Body of pancreas (tissue), 4 donors: ENCODE data around the gene GRIK4. TPM values are rescaled to one million over a fixed set of nuclear protein-coding genes. Genes with fewer than 3 reads are reported as not detected.

Source experiments
- ATAC-seq: fragments of 150-250 bp; one replicate; pipeline ENCODE4 v1.9.1; 2016
- DNase-seq, 4 donors: peaks; one replicate each; pipeline ENCODE4 v3.0.0-alpha.2; 2019
- H3K27ac ChIP-seq, 4 donors: fragments of 200-600 bp; sonication (generic); 1 replicate in 3 of 4; 2 replicates in 1 of 4; pipeline versions ENCODE4 v1.5.1 to v1.6.1; 2016 to 2019; ENCODE audit warnings: mild to moderate bottlenecking in 1 of 4, mixed read lengths in 1 of 4, moderate library complexity in 1 of 4
- H3K27me3 ChIP-seq, 2 donors: fragments of 200-600 bp; sonication (generic); one replicate each; pipeline ENCODE4 v1.6.0; 2016; ENCODE audit warnings: mild to moderate bottlenecking in 1 of 2
- H3K36me3 ChIP-seq, 2 donors: fragments of 200-600 bp; sonication (generic); replicated peaks in 1 of 2; 2 replicates each; pipeline ENCODE4 v1.5.1; 2016; ENCODE audit warnings: low read depth in 2 of 2; ENCODE audit not compliant: insufficient read depth in 1 of 2
- H3K4me1 ChIP-seq: fragments of 200-600 bp; sonication (generic); one replicate; pipeline ENCODE4 v1.6.0; 2016
- H3K4me3 ChIP-seq, 2 donors: fragments of 200-600 bp; sonication (generic); 1 replicate in 1 of 2; 2 replicates in 1 of 2; pipeline ENCODE4 v1.5.1; 2016 to 2019
- H3K9me3 ChIP-seq, 3 donors: fragments of 200-600 bp; sonication (generic); 1 replicate in 2 of 3; 2 replicates in 1 of 3; pipeline ENCODE4 v1.5.1; 2016
- POLR2A ChIP-seq, 3 donors: fragments of 450-650 bp; IDR thresholded peaks; one replicate each; pipeline ENCODE4 v1.6.1; 2016; ENCODE audit warnings: antibody characterized with exemption in 3 of 3, mild to moderate bottlenecking in 2 of 3
- WGBS, 2 donors: methylation state at CpG; one replicate each; pipeline ENCODE4 v1.1.5; 2017; 5-methylcytosine and 5-hydroxymethylcytosine counted together
- intact Hi-C: fragments of 100-400 bp; cut with DNase I; formaldehyde crosslinking; loops from one replicate; pipeline ENCODE4 v1.15.1; 2023
- total RNA-seq, 2 donors: library from RNA; depleted of rRNA; stranded (reverse); fragments of >200 nt; gene quantifications; one replicate each; pipeline ENCODE4 v1.1.0, GENCODE V29; 2016
- TF ChIP-seq, protein P1 (sequence below), 7 experiments: fragments of 450-650 bp in 4 of 7; fragments of 200-600 bp in 3 of 7; sonication (generic) in 3 of 7; IDR thresholded peaks; one replicate each; pipeline ENCODE4 v1.5.1; 2016 to 2019; ENCODE audit warnings: antibody characterized with exemption in 7 of 7

Gene GRIK4
- total RNA-seq, 2 donors from 2014 or later, result not detected

DNA sequence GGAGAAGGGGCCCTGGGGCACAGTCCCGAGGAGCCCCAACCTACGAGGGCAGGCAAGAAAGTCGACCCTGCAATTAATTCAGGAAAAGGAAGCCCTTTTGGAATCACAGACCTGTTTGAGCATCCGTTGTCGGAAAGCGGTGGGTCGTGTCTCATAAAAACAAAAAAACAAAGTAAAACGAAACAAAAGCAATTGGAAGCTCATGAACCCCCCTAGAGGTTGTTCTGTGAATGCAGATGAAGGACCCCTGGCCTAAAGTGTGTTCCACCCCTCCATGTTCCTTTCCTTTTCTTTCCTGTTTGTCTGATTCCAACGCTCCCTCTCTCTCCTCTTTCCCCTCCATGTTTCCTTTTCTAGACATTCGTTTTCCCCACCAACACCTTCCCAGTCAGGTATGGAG is 203.7 kb downstream of the GRIK4 start:
- Histone ChIP-seq H3K9me3 (no peaks in the 10 kb centered on the region), H3K4me3 (no peak overlapping the region), H3K4me1 (no peaks in the 10 kb centered on the region), H3K36me3 (no peaks in the 10 kb centered on the region), H3K27ac (no peak overlapping the region), H3K27me3 (no peaks in the 10 kb centered on the region)
- no peak for DNase-seq
- ATAC-seq, result no peak
- WGBS, 2 donors, result 38 to 48% methylated on average over 10 of the region's 10 CpGs
- TF ChIP-seq, protein P1, sequence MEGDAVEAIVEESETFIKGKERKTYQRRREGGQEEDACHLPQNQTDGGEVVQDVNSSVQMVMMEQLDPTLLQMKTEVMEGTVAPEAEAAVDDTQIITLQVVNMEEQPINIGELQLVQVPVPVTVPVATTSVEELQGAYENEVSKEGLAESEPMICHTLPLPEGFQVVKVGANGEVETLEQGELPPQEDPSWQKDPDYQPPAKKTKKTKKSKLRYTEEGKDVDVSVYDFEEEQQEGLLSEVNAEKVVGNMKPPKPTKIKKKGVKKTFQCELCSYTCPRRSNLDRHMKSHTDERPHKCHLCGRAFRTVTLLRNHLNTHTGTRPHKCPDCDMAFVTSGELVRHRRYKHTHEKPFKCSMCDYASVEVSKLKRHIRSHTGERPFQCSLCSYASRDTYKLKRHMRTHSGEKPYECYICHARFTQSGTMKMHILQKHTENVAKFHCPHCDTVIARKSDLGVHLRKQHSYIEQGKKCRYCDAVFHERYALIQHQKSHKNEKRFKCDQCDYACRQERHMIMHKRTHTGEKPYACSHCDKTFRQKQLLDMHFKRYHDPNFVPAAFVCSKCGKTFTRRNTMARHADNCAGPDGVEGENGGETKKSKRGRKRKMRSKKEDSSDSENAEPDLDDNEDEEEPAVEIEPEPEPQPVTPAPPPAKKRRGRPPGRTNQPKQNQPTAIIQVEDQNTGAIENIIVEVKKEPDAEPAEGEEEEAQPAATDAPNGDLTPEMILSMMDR (IDR thresholded peaks at IDR 0.05), result peak in 4 of 7 experiments; percentile 10 to 24 (median 12)
- no peak for TF ChIP-seq POLR2A (IDR thresholded peaks at IDR 0.05)
- intact Hi-C loops, result no loop called here

DNA sequence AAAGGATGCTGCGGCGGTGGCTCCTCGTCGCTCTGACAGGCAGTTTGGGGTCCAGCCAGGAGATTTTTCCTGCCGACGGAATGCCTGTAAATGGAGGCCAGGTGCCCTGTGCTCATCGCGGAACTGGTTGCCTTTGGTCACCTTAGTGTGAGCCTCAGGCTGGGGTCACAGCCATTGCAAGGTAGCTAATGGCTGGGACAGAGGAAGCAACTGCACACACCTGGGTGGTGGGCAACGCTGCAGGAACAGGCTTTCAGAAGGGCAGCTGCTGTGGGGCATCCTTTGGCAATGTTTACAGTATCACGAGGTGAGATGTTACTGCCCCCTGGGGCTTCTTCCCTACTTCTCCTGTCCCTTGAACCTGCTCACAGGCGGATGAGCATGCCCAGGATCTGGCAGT is 205.5 kb downstream of the GRIK4 start:
- H3K4me1 ChIP-seq, result no peaks in the 10 kb centered on the region
- no peaks in the 10 kb centered on the region for H3K36me3 ChIP-seq
- H3K27me3 ChIP-seq, result no peaks in the 10 kb centered on the region
- WGBS, 2 donors, result 63 to 76% methylated on average over 8 to 11 of the region's 11 CpGs
- H3K9me3 ChIP-seq, result no peaks in the 10 kb centered on the region
- TF ChIP-seq POLR2A (IDR thresholded peaks at IDR 0.05), result no peak
- TF ChIP-seq, protein P1 (IDR thresholded peaks at IDR 0.05), result no peak
- DNase-seq (no peak), ATAC-seq (no peak)
- H3K4me3 ChIP-seq, result no peak overlapping the region
- no peak overlapping the region for H3K27ac ChIP-seq
- intact Hi-C loops, result no loop called here

DNA sequence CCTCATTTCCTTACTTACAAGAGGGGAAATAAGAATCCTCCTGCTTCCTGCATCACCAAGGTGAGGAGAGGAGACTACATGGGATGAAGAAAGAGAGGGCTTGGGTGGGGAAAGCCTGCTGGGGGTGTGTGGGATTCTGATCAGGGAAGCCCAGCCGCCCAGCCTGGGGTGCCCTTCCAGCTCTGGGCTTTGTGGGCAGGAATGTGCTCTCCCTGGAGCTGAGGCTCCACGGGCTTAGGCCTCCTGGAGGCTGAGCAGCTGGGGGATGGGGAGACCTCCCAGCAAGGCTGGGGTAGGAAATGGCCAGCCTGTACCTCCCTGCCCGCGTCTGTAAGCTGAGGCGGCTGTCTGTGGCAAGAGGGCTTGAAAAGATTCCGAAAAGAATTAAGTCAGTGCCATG is 206.1 kb downstream of the GRIK4 start:
- Histone ChIP-seq H3K4me3 (no peak overlapping the region), H3K9me3 (no peaks in the 10 kb centered on the region), H3K4me1 (no peaks in the 10 kb centered on the region), H3K27me3 (no peaks in the 10 kb centered on the region), H3K36me3 (no peaks in the 10 kb centered on the region), H3K27ac (no peak overlapping the region)
- 57 to 71% methylated on average over 6 of the region's 6 CpGs for WGBS, 2 donors
- no peak for DNase-seq
- TF ChIP-seq POLR2A (IDR thresholded peaks at IDR 0.05), result no peak
- ATAC-seq, result no peak
- intact Hi-C loops, result no loop called here

- no peaks in the 10 kb centered on the region for H3K4me1 ChIP-seq
- no peaks in the 10 kb centered on the region for H3K27me3 ChIP-seq
- no peaks in the 10 kb centered on the region for H3K36me3 ChIP-seq
- intact Hi-C loops, result no loop called here
- no peak overlapping the region for H3K27ac ChIP-seq
- 73 to 76% methylated on average over 8 of the region's 8 CpGs for WGBS, 2 donors
- H3K4me3 ChIP-seq, result no peak overlapping the region
- H3K9me3 ChIP-seq, result no peaks in the 10 kb centered on the region
- DNase-seq (no peak), ATAC-seq (no peak)
- TF ChIP-seq, protein P1 (IDR thresholded peaks at IDR 0.05), result no peak
- no peak for TF ChIP-seq POLR2A (IDR thresholded peaks at IDR 0.05)
Observed at GRCh38 chr11:120718171-120718570, 206.6 kb downstream of the GRIK4 start.

GRCh38 chr11:120719348-120719747 is 207.8 kb downstream of the GRIK4 start:
- intact Hi-C loops, result no loop called here
- DNase-seq (no peak), ATAC-seq (no peak)
- 26 to 38% methylated on average over 3 of the region's 3 CpGs for WGBS, 2 donors
- Histone ChIP-seq H3K27ac (no peak overlapping the region), H3K4me3 (no peak overlapping the region), H3K9me3 (no peaks in the 10 kb centered on the region), H3K27me3 (no peaks in the 10 kb centered on the region), H3K4me1 (no peaks in the 10 kb centered on the region), H3K36me3 (no peaks in the 10 kb centered on the region)
- TF ChIP-seq, protein P1 (IDR thresholded peaks at IDR 0.05), result no peak
- no peak for TF ChIP-seq POLR2A (IDR thresholded peaks at IDR 0.05)
